ENCODE results near the gene DIPK1B. TPM values are rescaled to one million over a fixed set of nuclear protein-coding genes. Genes with fewer than 3 reads are reported as not detected.

The DIPK1B gene
- total and polyA plus RNA-seq, 11 donors: 14.4 to 46.3 (median 19.8) TPM

GRCh38 chr9:136713550-136713949 is 1.2 kb downstream of the DIPK1B start:
- peak in 3 of 4 donors; percentile 1 to 31 (median 15) for ATAC-seq

GRCh38 chr9:136714096-136714892 is 1.9 kb downstream of the DIPK1B start:
- Histone ChIP-seq H3K9me3 (no peaks in the 10 kb centered on the region), H3K27ac (peak overlapping the region; percentile 64 to 91 (median 86)), H3K27me3 (peaks cover 0 to 23% (median 0%) of the 10 kb centered on the region in 9 donors), H3K4me1 (peaks cover 4 to 53% (median 36%) of the 10 kb centered on the region in 12 donors), H3K36me3 (no peaks in the 10 kb centered on the region), H3K4me3 (peak overlapping the region in 8 of 12 donors; percentile 60 to 91 (median 76))
- intact Hi-C loops (cut with DNase I): loop anchor here in 1 of 10 donors (5.0 kb wide), 1 partner anchor 37 kb away; no protein-coding TSS in a partner anchor
- ATAC-seq: peak; percentile 49 to 69 (median 62)
- DNase-seq: peak; percentile 57 to 88 (median 70)
- no peak for TF ChIP-seq CTCF (IDR thresholded peaks at IDR 0.05)
- TF ChIP-seq POLR2A (IDR thresholded peaks at IDR 0.05): no peak
- 26 to 65% (median 53%) methylated on average over 15 to 17 of the region's 17 CpGs for WGBS, 4 donors

More at GRCh38 chr9:136713550-136713949, 1.2 kb downstream of the DIPK1B start:
- Histone ChIP-seq H3K4me1 (peaks cover 4 to 46% (median 34%) of the 10 kb centered on the region in 12 donors), H3K27ac (peak overlapping the region in 11 of 12 donors; percentile 74 to 91 (median 86)), H3K36me3 (no peaks in the 10 kb centered on the region), H3K4me3 (peak overlapping the region; percentile 59 to 91 (median 76)), H3K27me3 (peaks cover 0 to 23% (median 0%) of the 10 kb centered on the region in 9 donors), H3K9me3 (no peaks in the 10 kb centered on the region)
- DNase-seq: peak in 3 of 5 donors; percentile 44 to 82 (median 66)
- intact Hi-C loops (cut with DNase I): loop anchor here in 1 of 10 donors (5.0 kb wide), 1 partner anchor 36 kb away; no protein-coding TSS in a partner anchor
- no peak for TF ChIP-seq POLR2A (IDR thresholded peaks at IDR 0.05)
- TF ChIP-seq CTCF (IDR thresholded peaks at IDR 0.05): peak in 1 of 12 donors; percentile 16
- 25 to 44% (median 34%) methylated on average over 4 to 8 of the region's 8 CpGs for WGBS, 4 donors

- Histone ChIP-seq H3K36me3 (no peaks in the 10 kb centered on the region), H3K4me1 (peaks cover 4 to 59% (median 38%) of the 10 kb centered on the region in 12 donors), H3K27me3 (peaks cover 0 to 23% (median 0%) of the 10 kb centered on the region in 9 donors), H3K4me3 (peak overlapping the region in 1 of 12 donors; percentile 15), H3K27ac (peak overlapping the region; percentile 64 to 91 (median 86)), H3K9me3 (no peaks in the 10 kb centered on the region)
- WGBS, 4 donors: 50 to 73% (median 55%) methylated on average over 7 to 8 of the region's 8 CpGs
- peak in 3 of 4 donors; percentile 0 to 18 (median 3) for ATAC-seq
- TF ChIP-seq POLR2A (IDR thresholded peaks at IDR 0.05) (no peak), CTCF (IDR thresholded peaks at IDR 0.05) (no peak)
- intact Hi-C loops (cut with DNase I): loop anchor here in 1 of 10 donors (5.0 kb wide), 1 partner anchor 38 kb away; no protein-coding TSS in a partner anchor
- no peak for DNase-seq
These were observed 2.5 kb downstream of the DIPK1B start for GRCh38 chr9:136714893-136715274.

GRCh38 chr9:136717399-136717798 is 5.0 kb downstream of the DIPK1B start:
- DNase-seq (peak in 1 of 5 donors; percentile 22), ATAC-seq (no peak)
- Histone ChIP-seq H3K27me3 (peaks cover 0 to 13% (median 0%) of the 10 kb centered on the region in 9 donors), H3K36me3 (peaks cover 0 to 15% (median 6%) of the 10 kb centered on the region in 9 donors), H3K27ac (no peak overlapping the region), H3K4me1 (peaks cover 4 to 76% (median 57%) of the 10 kb centered on the region in 12 donors), H3K9me3 (no peaks in the 10 kb centered on the region), H3K4me3 (no peak overlapping the region)
- intact Hi-C loops (cut with DNase I): no loop called here
- WGBS, 4 donors: 87 to 93% (median 90%) methylated on average over 11 to 16 of the region's 16 CpGs
- TF ChIP-seq POLR2A (IDR thresholded peaks at IDR 0.05): no peak
- no peak for TF ChIP-seq CTCF (IDR thresholded peaks at IDR 0.05)
